WTC11 (cell line): ENCODE results near the gene PDIA2. TPM values are rescaled to one million over a fixed set of nuclear protein-coding genes. Genes with fewer than 3 reads are reported as not detected.

ENCODE experiments used
- ATAC-seq: fragments of 200-7000 bp; cut with Tn5 transposase; 2 replicates; pipeline ENCODE4 v1.10.0; 2021; ENCODE audit warnings: mild to moderate bottlenecking, moderate library complexity
- CTCF ChIA-PET: fragments of 300-600 bp; sonication (Branson Sonifier 250); formaldehyde crosslinking; loops from one replicate; lab custom pipeline; 2021; ENCODE audit warnings: antibody characterized with exemption; lab: Charles Lee
- POLR2A ChIA-PET: fragments of 350-600 bp; sonication (Branson Sonifier 250); formaldehyde crosslinking; loops from one replicate; lab custom pipeline; 2021; ENCODE audit warnings: antibody characterized with exemption; lab: Charles Lee
- DNase-seq: peaks from one replicate; pipeline ENCODE4 v3.0.0; 2021; ENCODE audit warnings: low spot score
- H3K27ac Mint-ChIP-seq: 2 replicates; pipeline ENCODE4 v1.8.0; 2021; ENCODE audit warnings: mixed read lengths
- H3K27me3 Mint-ChIP-seq: 2 replicates; pipeline ENCODE4 v1.8.0; 2021; ENCODE audit warnings: low read depth, mild to moderate bottlenecking, moderate library complexity, mixed read lengths
- H3K36me3 Mint-ChIP-seq: 2 replicates; pipeline ENCODE4 v1.8.0; 2021; ENCODE audit warnings: mixed read lengths
- H3K4me1 Mint-ChIP-seq: 2 replicates; pipeline ENCODE4 v1.8.0; 2022; ENCODE audit warnings: mixed read lengths
- H3K4me3 Mint-ChIP-seq: 2 replicates; pipeline ENCODE4 v1.8.0; 2021; ENCODE audit warnings: mild to moderate bottlenecking, moderate library complexity, mixed read lengths
- H3K9me3 Mint-ChIP-seq: 2 replicates; pipeline ENCODE4 v1.8.0; 2021; ENCODE audit warnings: mixed read lengths
- CREM ChIP-seq: sonication (generic); formaldehyde crosslinking; IDR thresholded peaks from 2 replicates; pipeline ENCODE4 v1.8.1; 2022; ENCODE audit warnings: mild to moderate bottlenecking, missing genetic modification reagents, moderate library complexity
- ELF4 ChIP-seq: sonication (generic); formaldehyde crosslinking; IDR thresholded peaks from 2 replicates; pipeline ENCODE4 v1.8.1; 2022; ENCODE audit warnings: low read depth, mild to moderate bottlenecking, moderate library complexity, missing genetic modification reagents
- FOXP1 ChIP-seq: sonication (generic); formaldehyde crosslinking; IDR thresholded peaks from 2 replicates; pipeline ENCODE4 v1.8.0; 2022; ENCODE audit warnings: missing genetic modification reagents, mild to moderate bottlenecking, moderate library complexity, borderline replicate concordance
- MXD4 ChIP-seq: fragments of 250-450 bp; sonication (Bioruptor Pico); IDR thresholded peaks from 2 replicates; pipeline ENCODE4 v1.8.0; 2021; ENCODE audit warnings: mild to moderate bottlenecking, moderate library complexity, borderline replicate concordance
- MYBL2 ChIP-seq: sonication (generic); formaldehyde crosslinking; IDR thresholded peaks from 2 replicates; pipeline ENCODE4 v1.8.1; 2023; ENCODE audit warnings: mild to moderate bottlenecking, moderate library complexity, missing genetic modification reagents
- NR3C1 ChIP-seq: sonication (generic); formaldehyde crosslinking; conservative IDR thresholded peaks from 2 replicates; pipeline ENCODE4 v1.8.1; 2023; ENCODE audit warnings: low read depth, mild to moderate bottlenecking, missing genetic modification reagents
- SMAD3 ChIP-seq: sonication (generic); formaldehyde crosslinking; IDR thresholded peaks from 2 replicates; pipeline ENCODE4 v1.8.0; 2022; ENCODE audit warnings: missing genetic modification reagents, mild to moderate bottlenecking, borderline replicate concordance
- TEAD1 ChIP-seq: sonication (generic); formaldehyde crosslinking; IDR thresholded peaks from 2 replicates; pipeline ENCODE4 v1.8.0; 2022; ENCODE audit warnings: mild to moderate bottlenecking, missing genetic modification reagents
- TEAD4 ChIP-seq: sonication (generic); formaldehyde crosslinking; IDR thresholded peaks from 2 replicates; pipeline ENCODE4 v1.8.0; 2022; ENCODE audit warnings: mild to moderate bottlenecking, missing genetic modification reagents
- ZNF138 ChIP-seq: sonication (generic); formaldehyde crosslinking; conservative IDR thresholded peaks from 2 replicates; pipeline ENCODE4 v1.8.1; 2022; ENCODE audit warnings: mild to moderate bottlenecking, moderate library complexity, missing genetic modification reagents
- total RNA-seq: library from RNA; stranded (reverse); gene quantifications from 3 replicates; pipeline ENCODE4 v1.2.3, GENCODE V29; 2021
- TF ChIP-seq, protein P1 (sequence below): sonication (generic); formaldehyde crosslinking; IDR thresholded peaks from 2 replicates; pipeline ENCODE4 v1.8.1; 2023; ENCODE audit warnings: mild to moderate bottlenecking, moderate library complexity, missing genetic modification reagents
- TF ChIP-seq, protein P2 (sequence below): sonication (generic); formaldehyde crosslinking; IDR thresholded peaks from 2 replicates; pipeline ENCODE4 v1.8.0; 2022; ENCODE audit warnings: mild to moderate bottlenecking, missing genetic modification reagents
- TF ChIP-seq, protein P3 (sequence below): fragments of 250-450 bp; sonication (Bioruptor Pico); IDR thresholded peaks from 2 replicates; pipeline ENCODE4 v1.8.0; 2021; ENCODE audit warnings: mild to moderate bottlenecking
- TF ChIP-seq, protein P4 (sequence below): sonication (generic); formaldehyde crosslinking; IDR thresholded peaks from 2 replicates; pipeline ENCODE4 v1.8.1; 2023; ENCODE audit warnings: mild to moderate bottlenecking, missing genetic modification reagents
- TF ChIP-seq, protein P5 (sequence below): fragments of 250-450 bp; sonication (Bioruptor Pico); IDR thresholded peaks from 2 replicates; pipeline ENCODE4 v1.9.0; 2021; ENCODE audit warnings: mild to moderate bottlenecking
- TF ChIP-seq, protein P6 (sequence below): fragments of 200-600 bp; IDR thresholded peaks from 2 replicates; pipeline ENCODE4 v1.8.0; 2022; ENCODE audit warnings: antibody characterized with exemption
- TF ChIP-seq, protein P7 (sequence below): sonication (generic); formaldehyde crosslinking; IDR thresholded peaks from 2 replicates; pipeline ENCODE4 v1.8.0; 2023; ENCODE audit warnings: missing genetic modification reagents, mild to moderate bottlenecking, borderline replicate concordance
- TF ChIP-seq, protein P8 (sequence below): sonication (generic); formaldehyde crosslinking; IDR thresholded peaks from 2 replicates; pipeline ENCODE4 v1.8.0; 2022; ENCODE audit warnings: missing genetic modification reagents

PDIA2 gene
- total RNA-seq, 1 experiment from 2014 or later: 2.4 TPM

DNA sequence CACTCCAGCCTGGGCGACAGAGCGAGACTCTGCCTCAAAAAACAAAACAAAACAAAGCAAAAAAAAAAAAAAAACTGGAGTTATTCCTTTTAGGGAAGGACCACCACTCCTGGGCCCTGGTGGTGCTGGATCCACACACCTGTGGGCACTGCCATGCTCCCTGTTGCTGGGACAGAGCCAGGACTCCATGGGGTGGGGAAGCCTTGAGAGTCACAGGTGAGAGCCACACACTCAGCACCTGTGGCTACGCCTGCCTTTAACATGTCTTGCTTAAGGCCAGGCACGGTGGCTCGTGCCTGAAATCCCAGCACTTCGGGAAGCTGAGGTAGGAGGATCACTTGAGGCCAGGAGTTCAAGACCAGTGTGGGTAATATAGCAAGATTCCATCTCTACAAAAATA lies 18.3 kb downstream of the PDIA2 start:
- H3K27me3 Mint-ChIP-seq: no peaks in the 10 kb centered on the region
- CTCF ChIA-PET: interaction anchor here (1.6 kb wide), 1 partner anchor 61 kb away, joined by 6 read pairs; no protein-coding TSS in a partner anchor
- TF ChIP-seq, protein P1, sequence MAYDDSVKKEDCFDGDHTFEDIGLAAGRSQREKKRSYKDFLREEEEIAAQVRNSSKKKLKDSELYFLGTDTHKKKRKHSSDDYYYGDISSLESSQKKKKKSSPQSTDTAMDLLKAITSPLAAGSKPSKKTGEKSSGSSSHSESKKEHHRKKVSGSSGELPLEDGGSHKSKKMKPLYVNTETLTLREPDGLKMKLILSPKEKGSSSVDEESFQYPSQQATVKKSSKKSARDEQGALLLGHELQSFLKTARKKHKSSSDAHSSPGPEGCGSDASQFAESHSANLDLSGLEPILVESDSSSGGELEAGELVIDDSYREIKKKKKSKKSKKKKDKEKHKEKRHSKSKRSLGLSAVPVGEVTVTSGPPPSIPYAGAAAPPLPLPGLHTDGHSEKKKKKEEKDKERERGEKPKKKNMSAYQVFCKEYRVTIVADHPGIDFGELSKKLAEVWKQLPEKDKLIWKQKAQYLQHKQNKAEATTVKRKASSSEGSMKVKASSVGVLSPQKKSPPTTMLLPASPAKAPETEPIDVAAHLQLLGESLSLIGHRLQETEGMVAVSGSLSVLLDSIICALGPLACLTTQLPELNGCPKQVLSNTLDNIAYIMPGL (CRISPR knock-in tag): no peak
- TF ChIP-seq MYBL2 (no peak), MXD4 (CRISPR knock-in tag) (no peak), FOXP1 (CRISPR knock-in tag) (no peak), SMAD3 (CRISPR knock-in tag) (no peak), NR3C1 (no peak), TEAD1 (CRISPR knock-in tag) (no peak), ZNF138 (CRISPR knock-in tag) (no peak), CREM (CRISPR knock-in tag) (no peak), ELF4 (CRISPR knock-in tag) (no peak), TEAD4 (CRISPR knock-in tag) (no peak)
- TF ChIP-seq, protein P2, sequence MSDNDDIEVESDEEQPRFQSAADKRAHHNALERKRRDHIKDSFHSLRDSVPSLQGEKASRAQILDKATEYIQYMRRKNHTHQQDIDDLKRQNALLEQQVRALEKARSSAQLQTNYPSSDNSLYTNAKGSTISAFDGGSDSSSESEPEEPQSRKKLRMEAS (CRISPR knock-in tag): no peak
- TF ChIP-seq, protein P3, sequence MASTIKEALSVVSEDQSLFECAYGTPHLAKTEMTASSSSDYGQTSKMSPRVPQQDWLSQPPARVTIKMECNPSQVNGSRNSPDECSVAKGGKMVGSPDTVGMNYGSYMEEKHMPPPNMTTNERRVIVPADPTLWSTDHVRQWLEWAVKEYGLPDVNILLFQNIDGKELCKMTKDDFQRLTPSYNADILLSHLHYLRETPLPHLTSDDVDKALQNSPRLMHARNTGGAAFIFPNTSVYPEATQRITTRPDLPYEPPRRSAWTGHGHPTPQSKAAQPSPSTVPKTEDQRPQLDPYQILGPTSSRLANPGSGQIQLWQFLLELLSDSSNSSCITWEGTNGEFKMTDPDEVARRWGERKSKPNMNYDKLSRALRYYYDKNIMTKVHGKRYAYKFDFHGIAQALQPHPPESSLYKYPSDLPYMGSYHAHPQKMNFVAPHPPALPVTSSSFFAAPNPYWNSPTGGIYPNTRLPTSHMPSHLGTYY (CRISPR knock-in tag): no peak
- TF ChIP-seq, protein P4, sequence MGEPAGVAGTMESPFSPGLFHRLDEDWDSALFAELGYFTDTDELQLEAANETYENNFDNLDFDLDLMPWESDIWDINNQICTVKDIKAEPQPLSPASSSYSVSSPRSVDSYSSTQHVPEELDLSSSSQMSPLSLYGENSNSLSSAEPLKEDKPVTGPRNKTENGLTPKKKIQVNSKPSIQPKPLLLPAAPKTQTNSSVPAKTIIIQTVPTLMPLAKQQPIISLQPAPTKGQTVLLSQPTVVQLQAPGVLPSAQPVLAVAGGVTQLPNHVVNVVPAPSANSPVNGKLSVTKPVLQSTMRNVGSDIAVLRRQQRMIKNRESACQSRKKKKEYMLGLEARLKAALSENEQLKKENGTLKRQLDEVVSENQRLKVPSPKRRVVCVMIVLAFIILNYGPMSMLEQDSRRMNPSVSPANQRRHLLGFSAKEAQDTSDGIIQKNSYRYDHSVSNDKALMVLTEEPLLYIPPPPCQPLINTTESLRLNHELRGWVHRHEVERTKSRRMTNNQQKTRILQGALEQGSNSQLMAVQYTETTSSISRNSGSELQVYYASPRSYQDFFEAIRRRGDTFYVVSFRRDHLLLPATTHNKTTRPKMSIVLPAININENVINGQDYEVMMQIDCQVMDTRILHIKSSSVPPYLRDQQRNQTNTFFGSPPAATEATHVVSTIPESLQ (CRISPR knock-in tag): no peak
- TF ChIP-seq, protein P5, sequence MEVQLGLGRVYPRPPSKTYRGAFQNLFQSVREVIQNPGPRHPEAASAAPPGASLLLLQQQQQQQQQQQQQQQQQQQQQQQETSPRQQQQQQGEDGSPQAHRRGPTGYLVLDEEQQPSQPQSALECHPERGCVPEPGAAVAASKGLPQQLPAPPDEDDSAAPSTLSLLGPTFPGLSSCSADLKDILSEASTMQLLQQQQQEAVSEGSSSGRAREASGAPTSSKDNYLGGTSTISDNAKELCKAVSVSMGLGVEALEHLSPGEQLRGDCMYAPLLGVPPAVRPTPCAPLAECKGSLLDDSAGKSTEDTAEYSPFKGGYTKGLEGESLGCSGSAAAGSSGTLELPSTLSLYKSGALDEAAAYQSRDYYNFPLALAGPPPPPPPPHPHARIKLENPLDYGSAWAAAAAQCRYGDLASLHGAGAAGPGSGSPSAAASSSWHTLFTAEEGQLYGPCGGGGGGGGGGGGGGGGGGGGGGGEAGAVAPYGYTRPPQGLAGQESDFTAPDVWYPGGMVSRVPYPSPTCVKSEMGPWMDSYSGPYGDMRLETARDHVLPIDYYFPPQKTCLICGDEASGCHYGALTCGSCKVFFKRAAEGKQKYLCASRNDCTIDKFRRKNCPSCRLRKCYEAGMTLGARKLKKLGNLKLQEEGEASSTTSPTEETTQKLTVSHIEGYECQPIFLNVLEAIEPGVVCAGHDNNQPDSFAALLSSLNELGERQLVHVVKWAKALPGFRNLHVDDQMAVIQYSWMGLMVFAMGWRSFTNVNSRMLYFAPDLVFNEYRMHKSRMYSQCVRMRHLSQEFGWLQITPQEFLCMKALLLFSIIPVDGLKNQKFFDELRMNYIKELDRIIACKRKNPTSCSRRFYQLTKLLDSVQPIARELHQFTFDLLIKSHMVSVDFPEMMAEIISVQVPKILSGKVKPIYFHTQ: no peak
- TF ChIP-seq, protein P6, sequence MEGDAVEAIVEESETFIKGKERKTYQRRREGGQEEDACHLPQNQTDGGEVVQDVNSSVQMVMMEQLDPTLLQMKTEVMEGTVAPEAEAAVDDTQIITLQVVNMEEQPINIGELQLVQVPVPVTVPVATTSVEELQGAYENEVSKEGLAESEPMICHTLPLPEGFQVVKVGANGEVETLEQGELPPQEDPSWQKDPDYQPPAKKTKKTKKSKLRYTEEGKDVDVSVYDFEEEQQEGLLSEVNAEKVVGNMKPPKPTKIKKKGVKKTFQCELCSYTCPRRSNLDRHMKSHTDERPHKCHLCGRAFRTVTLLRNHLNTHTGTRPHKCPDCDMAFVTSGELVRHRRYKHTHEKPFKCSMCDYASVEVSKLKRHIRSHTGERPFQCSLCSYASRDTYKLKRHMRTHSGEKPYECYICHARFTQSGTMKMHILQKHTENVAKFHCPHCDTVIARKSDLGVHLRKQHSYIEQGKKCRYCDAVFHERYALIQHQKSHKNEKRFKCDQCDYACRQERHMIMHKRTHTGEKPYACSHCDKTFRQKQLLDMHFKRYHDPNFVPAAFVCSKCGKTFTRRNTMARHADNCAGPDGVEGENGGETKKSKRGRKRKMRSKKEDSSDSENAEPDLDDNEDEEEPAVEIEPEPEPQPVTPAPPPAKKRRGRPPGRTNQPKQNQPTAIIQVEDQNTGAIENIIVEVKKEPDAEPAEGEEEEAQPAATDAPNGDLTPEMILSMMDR: no peak
- TF ChIP-seq, protein P7, sequence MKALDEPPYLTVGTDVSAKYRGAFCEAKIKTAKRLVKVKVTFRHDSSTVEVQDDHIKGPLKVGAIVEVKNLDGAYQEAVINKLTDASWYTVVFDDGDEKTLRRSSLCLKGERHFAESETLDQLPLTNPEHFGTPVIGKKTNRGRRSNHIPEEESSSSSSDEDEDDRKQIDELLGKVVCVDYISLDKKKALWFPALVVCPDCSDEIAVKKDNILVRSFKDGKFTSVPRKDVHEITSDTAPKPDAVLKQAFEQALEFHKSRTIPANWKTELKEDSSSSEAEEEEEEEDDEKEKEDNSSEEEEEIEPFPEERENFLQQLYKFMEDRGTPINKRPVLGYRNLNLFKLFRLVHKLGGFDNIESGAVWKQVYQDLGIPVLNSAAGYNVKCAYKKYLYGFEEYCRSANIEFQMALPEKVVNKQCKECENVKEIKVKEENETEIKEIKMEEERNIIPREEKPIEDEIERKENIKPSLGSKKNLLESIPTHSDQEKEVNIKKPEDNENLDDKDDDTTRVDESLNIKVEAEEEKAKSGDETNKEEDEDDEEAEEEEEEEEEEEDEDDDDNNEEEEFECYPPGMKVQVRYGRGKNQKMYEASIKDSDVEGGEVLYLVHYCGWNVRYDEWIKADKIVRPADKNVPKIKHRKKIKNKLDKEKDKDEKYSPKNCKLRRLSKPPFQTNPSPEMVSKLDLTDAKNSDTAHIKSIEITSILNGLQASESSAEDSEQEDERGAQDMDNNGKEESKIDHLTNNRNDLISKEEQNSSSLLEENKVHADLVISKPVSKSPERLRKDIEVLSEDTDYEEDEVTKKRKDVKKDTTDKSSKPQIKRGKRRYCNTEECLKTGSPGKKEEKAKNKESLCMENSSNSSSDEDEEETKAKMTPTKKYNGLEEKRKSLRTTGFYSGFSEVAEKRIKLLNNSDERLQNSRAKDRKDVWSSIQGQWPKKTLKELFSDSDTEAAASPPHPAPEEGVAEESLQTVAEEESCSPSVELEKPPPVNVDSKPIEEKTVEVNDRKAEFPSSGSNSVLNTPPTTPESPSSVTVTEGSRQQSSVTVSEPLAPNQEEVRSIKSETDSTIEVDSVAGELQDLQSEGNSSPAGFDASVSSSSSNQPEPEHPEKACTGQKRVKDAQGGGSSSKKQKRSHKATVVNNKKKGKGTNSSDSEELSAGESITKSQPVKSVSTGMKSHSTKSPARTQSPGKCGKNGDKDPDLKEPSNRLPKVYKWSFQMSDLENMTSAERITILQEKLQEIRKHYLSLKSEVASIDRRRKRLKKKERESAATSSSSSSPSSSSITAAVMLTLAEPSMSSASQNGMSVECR (CRISPR knock-in tag): no peak
- TF ChIP-seq, protein P8, sequence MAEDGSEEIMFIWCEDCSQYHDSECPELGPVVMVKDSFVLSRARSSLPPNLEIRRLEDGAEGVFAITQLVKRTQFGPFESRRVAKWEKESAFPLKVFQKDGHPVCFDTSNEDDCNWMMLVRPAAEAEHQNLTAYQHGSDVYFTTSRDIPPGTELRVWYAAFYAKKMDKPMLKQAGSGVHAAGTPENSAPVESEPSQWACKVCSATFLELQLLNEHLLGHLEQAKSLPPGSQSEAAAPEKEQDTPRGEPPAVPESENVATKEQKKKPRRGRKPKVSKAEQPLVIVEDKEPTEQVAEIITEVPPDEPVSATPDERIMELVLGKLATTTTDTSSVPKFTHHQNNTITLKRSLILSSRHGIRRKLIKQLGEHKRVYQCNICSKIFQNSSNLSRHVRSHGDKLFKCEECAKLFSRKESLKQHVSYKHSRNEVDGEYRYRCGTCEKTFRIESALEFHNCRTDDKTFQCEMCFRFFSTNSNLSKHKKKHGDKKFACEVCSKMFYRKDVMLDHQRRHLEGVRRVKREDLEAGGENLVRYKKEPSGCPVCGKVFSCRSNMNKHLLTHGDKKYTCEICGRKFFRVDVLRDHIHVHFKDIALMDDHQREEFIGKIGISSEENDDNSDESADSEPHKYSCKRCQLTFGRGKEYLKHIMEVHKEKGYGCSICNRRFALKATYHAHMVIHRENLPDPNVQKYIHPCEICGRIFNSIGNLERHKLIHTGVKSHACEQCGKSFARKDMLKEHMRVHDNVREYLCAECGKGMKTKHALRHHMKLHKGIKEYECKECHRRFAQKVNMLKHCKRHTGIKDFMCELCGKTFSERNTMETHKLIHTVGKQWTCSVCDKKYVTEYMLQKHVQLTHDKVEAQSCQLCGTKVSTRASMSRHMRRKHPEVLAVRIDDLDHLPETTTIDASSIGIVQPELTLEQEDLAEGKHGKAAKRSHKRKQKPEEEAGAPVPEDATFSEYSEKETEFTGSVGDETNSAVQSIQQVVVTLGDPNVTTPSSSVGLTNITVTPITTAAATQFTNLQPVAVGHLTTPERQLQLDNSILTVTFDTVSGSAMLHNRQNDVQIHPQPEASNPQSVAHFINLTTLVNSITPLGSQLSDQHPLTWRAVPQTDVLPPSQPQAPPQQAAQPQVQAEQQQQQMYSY (CRISPR knock-in tag): no peak

More for the DNA sequence above, 18.3 kb downstream of the PDIA2 start:
- H3K4me3 Mint-ChIP-seq: no peak overlapping the region
- no peaks in the 10 kb centered on the region for H3K9me3 Mint-ChIP-seq
- H3K27ac Mint-ChIP-seq: no peak overlapping the region
- H3K4me1 Mint-ChIP-seq: no peaks in the 10 kb centered on the region
- POLR2A ChIA-PET: no interaction called here
- DNase-seq: no peak
- H3K36me3 Mint-ChIP-seq: peaks cover 14% of the 10 kb centered on the region
- no peak for ATAC-seq
